HG03378 (cell line): ENCODE results near the gene HIPK1.
"Not testable (repeated sequence)": the region's sequence is repeated elsewhere in the genome, so short reads cannot be mapped to it uniquely, and the experiment has no call there.

Experiments
- ATAC-seq: cut with Tn5 transposase; IDR thresholded peaks from one replicate; pipeline ENCODE4 v1.9.1; 2021; ENCODE audit warnings: mild to moderate bottlenecking, moderate library complexity; ENCODE audit not compliant: unreplicated experiment

HIPK1 gene

DNA sequence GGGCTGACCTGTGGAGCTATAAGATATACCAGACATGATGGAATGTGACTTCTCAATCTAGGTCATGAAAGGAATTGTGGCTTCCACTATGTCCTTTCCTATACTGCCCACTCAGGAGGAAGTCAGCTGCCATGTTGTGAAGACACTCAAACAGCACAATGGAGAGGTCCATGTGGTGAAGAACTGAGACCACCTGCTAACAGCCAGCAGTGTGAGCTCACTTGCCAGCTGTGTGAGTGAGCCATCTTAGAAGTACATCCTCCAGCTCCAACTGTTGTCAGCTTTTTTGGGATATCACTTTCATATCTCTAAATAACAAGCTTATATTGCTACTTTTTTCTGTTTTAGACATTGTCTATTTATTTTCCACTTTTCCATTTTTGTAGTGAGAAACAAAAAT is 79.9 kb downstream of the HIPK1 start:
- ATAC-seq: no peak

- no peak for ATAC-seq
Observed at GRCh38 chr1:114009393-114009792, 80.3 kb downstream of the HIPK1 start.

GRCh38 chr1:114010433-114011184 is 81.5 kb downstream of the HIPK1 start:
- no peak for ATAC-seq

GRCh38 chr1:114011796-114012195 is 82.7 kb downstream of the HIPK1 start:
- ATAC-seq: no peak

GRCh38 chr1:114015075-114015474 is 86.0 kb downstream of the HIPK1 start:
- no peak for ATAC-seq

DNA sequence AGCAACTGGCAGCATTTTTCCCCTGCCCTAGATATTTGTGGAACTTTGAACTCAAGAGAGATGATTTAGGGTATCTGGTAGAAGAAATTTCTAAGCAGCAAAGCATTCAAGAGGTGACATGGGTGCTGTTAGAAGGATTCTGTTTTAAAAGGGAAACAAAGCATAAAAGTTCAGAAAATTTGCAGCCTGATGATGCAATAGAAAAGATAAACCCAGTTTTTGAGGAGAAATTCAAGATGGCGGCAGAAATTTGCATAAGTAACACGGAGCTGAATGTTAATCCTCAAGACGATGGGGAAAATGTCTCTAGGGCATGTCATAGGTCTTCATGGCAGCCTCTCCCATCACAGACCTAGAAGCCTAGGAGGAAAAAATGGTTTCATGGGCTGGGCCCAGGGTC is 90.6 kb downstream of the HIPK1 start:
- ATAC-seq: not testable (repeated sequence)

GRCh38 chr1:114021665-114022099 is 92.6 kb downstream of the HIPK1 start:
- no peak for ATAC-seq

GRCh38 chr1:114022877-114023276 is 93.8 kb downstream of the HIPK1 start:
- ATAC-seq: no peak

DNA sequence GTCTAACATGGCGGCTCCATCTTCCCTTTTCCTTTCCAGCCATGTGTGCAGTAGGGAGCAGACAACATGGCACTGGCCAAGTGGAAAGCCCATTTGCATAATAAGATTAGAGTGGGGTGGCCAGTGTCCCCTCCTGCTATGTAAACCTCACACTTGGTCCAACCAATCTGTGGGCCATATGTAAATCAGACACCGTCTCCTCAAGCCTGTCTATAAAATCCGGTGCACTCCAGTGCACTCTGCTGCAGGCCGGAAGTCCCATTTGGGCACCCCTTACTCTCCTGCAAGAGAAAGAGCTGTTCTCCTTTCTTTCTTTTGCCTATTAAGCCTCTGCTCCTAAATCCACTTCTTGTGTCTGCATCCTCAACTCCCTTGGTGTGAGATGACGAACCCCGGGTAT is 94.3 kb downstream of the HIPK1 start:
- ATAC-seq: no peak

GRCh38 chr1:114024049-114024448 is 94.9 kb downstream of the HIPK1 start:
- ATAC-seq: no peak

- no peak for ATAC-seq
Observed at GRCh38 chr1:114025609-114026401, 96.7 kb downstream of the HIPK1 start.

GRCh38 chr1:114026797-114027196 is 97.7 kb downstream of the HIPK1 start:
- ATAC-seq: no peak
